GM12865 (cell line): Measurements from ENCODE around the gene CREB5.

ENCODE experiments used
- DNase-seq: peaks from one replicate; pipeline ENCODE4 v3.0.0; 2010; ENCODE audit warnings: low read depth
- H3K4me3 ChIP-seq: 2 replicates; pipeline ENCODE4 v1.5.1; 2011; ENCODE audit warnings: mild to moderate bottlenecking, low read depth, low read length, control low read depth
- CTCF ChIP-seq: IDR thresholded peaks from 2 replicates; pipeline ENCODE4 v1.5.1; 2011; ENCODE audit warnings: low read length, control low read depth, low read depth, inconsistent platforms; ENCODE audit not compliant: insufficient read depth; ENCODE audit errors: missing control alignments

The CREB5 gene

GRCh38 chr7:28472332-28472731, 60.0 kb downstream of the CREB5 start:
- TF ChIP-seq CTCF = no peak
- no peak overlapping the region for H3K4me3 ChIP-seq
- DNase-seq = no peak

GRCh38 chr7:28473571-28474281, 61.4 kb downstream of the CREB5 start:
- no peak for DNase-seq
- TF ChIP-seq CTCF = no peak
- no peak overlapping the region for H3K4me3 ChIP-seq

GRCh38 chr7:28474282-28474638, 61.9 kb downstream of the CREB5 start:
- no peak overlapping the region for H3K4me3 ChIP-seq
- no peak for TF ChIP-seq CTCF
- no peak for DNase-seq

GRCh38 chr7:28474640-28475039, 62.3 kb downstream of the CREB5 start:
- H3K4me3 ChIP-seq = no peak overlapping the region
- no peak for DNase-seq
- TF ChIP-seq CTCF = no peak

GRCh38 chr7:28477041-28477442, 64.7 kb downstream of the CREB5 start:
- TF ChIP-seq CTCF = no peak
- no peak overlapping the region for H3K4me3 ChIP-seq
- no peak for DNase-seq

GRCh38 chr7:28478656-28479055, 66.3 kb downstream of the CREB5 start:
- H3K4me3 ChIP-seq = no peak overlapping the region
- DNase-seq = peak; percentile 29
- no peak for TF ChIP-seq CTCF

GRCh38 chr7:28479507-28479947, 67.2 kb downstream of the CREB5 start:
- peak; percentile 96 for DNase-seq
- no peak for TF ChIP-seq CTCF
- H3K4me3 ChIP-seq = no peak overlapping the region
